HepG2 (cell line): ENCODE measurements around the gene KLF6. TPM values are rescaled to one million over a fixed set of nuclear protein-coding genes. Genes with fewer than 3 reads are reported as not detected.

Experiments
- ARHGAP35 ChIP-seq: sonication (generic); formaldehyde crosslinking; IDR thresholded peaks from 2 replicates; pipeline ENCODE4 v1.9.0; 2022; ENCODE audit warnings: mild to moderate bottlenecking, inconsistent platforms, moderate library complexity, missing genetic modification reagents, borderline replicate concordance
- CSRNP2 ChIP-seq: sonication (generic); formaldehyde crosslinking; conservative IDR thresholded peaks from 2 replicates; pipeline ENCODE4 v1.8.0; 2022; ENCODE audit warnings: low read depth, missing genetic modification reagents
- HDAC2 ChIP-seq: sonication (generic); formaldehyde crosslinking; IDR thresholded peaks from 2 replicates; pipeline ENCODE4 v1.4.0; 2020; ENCODE audit warnings: missing genetic modification reagents
- HMG20B ChIP-seq: conservative IDR thresholded peaks from 2 replicates; pipeline ENCODE4 v1.6.1; 2016; ENCODE audit warnings: missing genetic modification reagents, missing compliant biosample characterization
- HNF4A ChIP-seq: sonication (generic); formaldehyde crosslinking; IDR thresholded peaks from 2 replicates; pipeline ENCODE4 v1.4.0; 2020; ENCODE audit warnings: missing genetic modification reagents
- HNRNPLL ChIP-seq: fragments of 200-400 bp; formaldehyde crosslinking; IDR thresholded peaks from 2 replicates; pipeline ENCODE4 v1.6.1; 2017; ENCODE audit warnings: mild to moderate bottlenecking, low read depth, low read length; ENCODE audit not compliant: poor library complexity, severe bottlenecking
- IKZF5 ChIP-seq: IDR thresholded peaks from 2 replicates; pipeline ENCODE4 v1.6.1; 2018; ENCODE audit warnings: missing genetic modification reagents, mild to moderate bottlenecking, missing compliant biosample characterization
- MXI1 ChIP-seq: IDR thresholded peaks from 3 replicates; pipeline ENCODE4 v1.6.1; 2012; ENCODE audit warnings: low read depth, low read length, inconsistent platforms, borderline replicate concordance
- NFIC ChIP-seq: IDR thresholded peaks from 2 replicates; pipeline ENCODE4 v1.6.1; 2012; ENCODE audit warnings: mild to moderate bottlenecking, low read length, inconsistent platforms
- NFYB ChIP-seq: sonication (generic); formaldehyde crosslinking; IDR thresholded peaks from 2 replicates; pipeline ENCODE4 v1.4.0; 2020; ENCODE audit warnings: missing genetic modification reagents
- REST ChIP-seq, 2 experiments: IDR thresholded peaks; 2 replicates each; pipeline ENCODE4 v1.6.1; 2011 to 2012; ENCODE audit warnings: low read length in 2 of 2, borderline replicate concordance in 1 of 2, low read depth in 1 of 2, mild to moderate bottlenecking in 1 of 2, moderate library complexity in 1 of 2
- TMF1 ChIP-seq: sonication (generic); formaldehyde crosslinking; IDR thresholded peaks from 2 replicates; pipeline ENCODE4 v1.8.1; 2022; ENCODE audit warnings: low read depth, missing genetic modification reagents
- ZBTB7B ChIP-seq: sonication (generic); formaldehyde crosslinking; IDR thresholded peaks from 2 replicates; pipeline ENCODE4 v1.4.0; 2020; ENCODE audit warnings: missing genetic modification reagents
- ZFP90 ChIP-seq: sonication (generic); formaldehyde crosslinking; IDR thresholded peaks from 2 replicates; pipeline ENCODE4 v1.8.0; 2022; ENCODE audit warnings: missing genetic modification reagents, mild to moderate bottlenecking, inconsistent platforms, borderline replicate concordance
- ZMYM4 ChIP-seq: sonication (generic); formaldehyde crosslinking; IDR thresholded peaks from 2 replicates; pipeline ENCODE4 v1.8.1; 2023; ENCODE audit warnings: mild to moderate bottlenecking, missing genetic modification reagents
- ZNF281 ChIP-seq: sonication (generic); formaldehyde crosslinking; IDR thresholded peaks from 2 replicates; pipeline ENCODE4 v1.4.0; 2020; ENCODE audit warnings: missing genetic modification reagents, borderline replicate concordance
- ZNF550 ChIP-seq: sonication (generic); formaldehyde crosslinking; IDR thresholded peaks from 2 replicates; pipeline ENCODE4 v1.4.0; 2020; ENCODE audit warnings: mild to moderate bottlenecking, missing genetic modification reagents, borderline replicate concordance
- ZNF567 ChIP-seq: sonication (generic); formaldehyde crosslinking; IDR thresholded peaks from 2 replicates; pipeline ENCODE4 v1.8.1; 2023; ENCODE audit warnings: mild to moderate bottlenecking, missing genetic modification reagents, borderline replicate concordance
- ZNF879 ChIP-seq: sonication (generic); formaldehyde crosslinking; IDR thresholded peaks from 2 replicates; pipeline ENCODE4 v1.8.1; 2023; ENCODE audit warnings: missing genetic modification reagents
- polyA plus RNA-seq, 8 experiments: library from polyadenylated mRNA; depleted of rRNA in 3 of 8; stranded (reverse) in 7 of 8; unstranded in 1 of 8; fragments of >200 nt; fragmentation: Illumina TruSeq in 4 of 8; extraction: Trizol in 4 of 8; gene quantifications; 2 replicates each; pipeline versions ENCODE4 v1.2.1 to v1.2.3, GENCODE V29; 2011 to 2016; ENCODE audit warnings: low read depth in 4 of 8, missing spikeins in 1 of 8, mixed read lengths in 1 of 8; ENCODE audit not compliant: insufficient read depth in 1 of 8
- total RNA-seq, 5 experiments: library from RNA; depleted of rRNA; stranded (reverse); fragments of >200 nt; fragmentation: Illumina TruSeq; extraction: Trizol; gene quantifications; 2 replicates each; pipeline ENCODE4 v1.2.3, GENCODE V29; 2016; ENCODE audit warnings: low read depth in 1 of 5

The KLF6 gene
- total and polyA plus RNA-seq, 2 of the 13 experiments (the other 11 are each of a cell fraction or from before 2014, with no cell fraction given), result 27.0 to 71.9 TPM

GRCh38 chr10:3783682-3784432 is 1.2 kb downstream of the KLF6 start (continued):
- TF ChIP-seq HDAC2 (CRISPR knock-in tag) (peak; percentile 38; the same call in 1 of the 2 replicates), MXI1 (no peak), TMF1 (CRISPR knock-in tag) (no peak), NFIC (peak; percentile 62), HNRNPLL (no peak), ZMYM4 (CRISPR knock-in tag) (no peak), NFYB (no peak), ZNF567 (CRISPR knock-in tag) (no peak), ZNF281 (CRISPR knock-in tag) (peak; percentile 71; the same call in 1 of the 2 replicates), CSRNP2 (CRISPR knock-in tag) (no peak), ZNF879 (no peak), ZFP90 (CRISPR knock-in tag) (no peak), ARHGAP35 (CRISPR knock-in tag) (no peak), HNF4A (CRISPR knock-in tag) (no peak), IKZF5 (CRISPR knock-in tag) (no peak), ZNF550 (CRISPR knock-in tag) (no peak), REST (IDR thresholded peaks at IDR 0.05; ENCODE audit: borderline replicate concordance in 1 of 2, low read depth in 1 of 2, low read length in 2 of 2) (peak in 1 of 2 experiments; percentile 25; a peak in 1 of 4 replicates), ZBTB7B (peak; percentile 44; the same call in 1 of the 2 replicates), HMG20B (CRISPR knock-in tag) (peak; percentile 63; the same call in 1 of the 2 replicates)
